ENCODE data around the gene RASSF8.
A peak's percentile ranks its signal among the peaks of the same experiment; 100 is the strongest.

RASSF8 gene

DNA sequence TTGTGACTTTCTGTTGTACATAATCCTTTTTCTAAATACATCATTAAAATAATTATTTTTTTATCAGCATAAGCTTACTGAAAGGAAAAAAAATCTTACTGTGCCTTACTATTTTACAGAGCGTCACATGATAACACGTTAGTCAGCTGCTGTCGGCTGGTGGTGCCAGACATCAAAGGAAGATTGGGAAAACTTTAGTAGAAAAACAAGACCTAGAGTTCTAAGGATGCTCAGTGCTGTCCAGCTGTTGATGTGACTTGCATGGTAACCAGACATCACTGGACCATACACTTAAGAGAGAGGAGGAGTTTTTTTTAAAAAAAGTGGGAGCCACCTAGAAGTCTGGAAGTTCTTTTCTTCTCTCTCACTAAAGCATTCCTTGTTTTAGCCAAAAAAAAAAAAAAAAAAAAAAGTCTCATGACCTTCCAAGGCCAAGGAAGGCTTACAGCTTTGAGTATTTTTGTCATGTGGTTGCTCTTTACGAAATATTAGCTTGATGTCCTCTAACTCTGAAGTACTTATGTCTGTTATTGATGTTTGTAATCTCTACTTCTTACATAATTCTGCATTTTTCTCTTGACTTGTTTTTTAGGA, 4.5 kb downstream of the RASSF8 start:
- DNase-seq, result no peak

DNA sequence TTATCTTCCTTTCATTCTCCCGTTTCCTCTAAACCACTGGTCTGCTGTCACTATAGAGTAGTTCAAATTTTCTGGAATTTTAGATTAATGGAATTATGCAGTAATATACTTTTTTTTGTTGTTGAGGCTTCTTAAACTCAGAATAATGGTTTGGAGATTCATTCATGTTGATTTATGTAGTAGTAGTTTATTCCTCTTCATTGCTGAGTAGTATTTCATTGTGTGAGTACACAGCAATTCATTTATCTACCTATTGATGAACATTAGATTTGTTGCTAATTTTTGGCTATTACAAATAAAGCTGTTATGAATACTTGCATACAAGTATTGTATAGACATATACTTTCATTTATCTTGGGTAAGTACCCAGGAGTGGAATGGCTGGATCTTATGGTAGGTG, 7.2 kb downstream of the RASSF8 start:
- DNase-seq, result no peak

DNA sequence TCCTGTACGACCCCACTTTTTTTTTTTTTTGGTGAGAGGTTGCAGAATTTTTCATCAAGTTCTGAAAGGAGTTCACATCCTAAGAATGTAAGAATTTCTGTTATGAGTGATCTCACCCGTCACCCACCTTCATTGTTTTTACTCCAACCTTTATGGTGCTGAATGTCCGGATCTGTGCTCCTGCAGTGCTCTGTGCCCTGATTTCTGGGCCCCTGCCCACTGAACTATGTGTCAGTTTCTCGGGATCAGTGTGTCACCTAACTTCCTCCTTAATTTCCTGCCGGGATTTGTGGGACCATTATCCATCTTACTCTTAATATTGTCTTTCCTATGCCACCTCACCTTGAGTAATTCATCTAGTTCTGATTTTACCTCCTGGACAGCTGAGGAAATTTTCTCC, 11.6 kb downstream of the RASSF8 start:
- DNase-seq, result no peak

DNA sequence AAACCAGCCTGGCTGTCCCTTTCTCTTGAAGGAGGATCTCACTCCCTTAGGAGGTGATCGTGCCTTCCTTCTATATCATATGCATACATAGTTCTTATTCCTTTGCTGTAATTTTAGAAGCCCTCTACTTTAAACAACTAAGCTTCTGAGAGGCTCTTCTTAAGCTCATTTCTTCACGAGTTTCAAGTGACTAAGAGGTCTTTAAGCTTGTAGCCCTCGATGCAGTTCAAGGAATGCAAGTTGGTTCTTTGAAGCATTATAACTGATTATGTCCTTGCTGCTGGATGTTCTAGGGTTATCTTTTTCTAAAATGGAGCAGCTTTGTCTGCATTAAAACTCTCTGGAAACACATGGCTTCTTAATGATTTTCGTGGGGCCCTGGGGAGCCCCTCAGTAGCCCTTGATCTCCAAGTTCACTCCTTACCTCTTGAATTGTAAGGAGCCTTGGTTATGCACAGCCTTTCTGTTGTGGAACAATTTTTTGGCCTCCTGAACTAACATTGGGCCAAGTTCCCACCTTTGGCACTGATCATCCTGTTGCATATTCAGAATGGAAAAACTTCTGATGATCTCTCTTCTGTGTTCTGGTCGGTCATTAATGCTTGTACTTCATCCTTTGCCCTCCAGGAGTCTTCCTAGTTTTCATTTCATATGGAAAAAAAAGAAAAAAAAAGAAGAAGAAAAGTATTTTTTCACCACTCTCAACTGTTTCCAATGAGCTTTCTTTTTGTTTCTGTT, 12.6 kb downstream of the RASSF8 start:
- no peak for DNase-seq

DNA sequence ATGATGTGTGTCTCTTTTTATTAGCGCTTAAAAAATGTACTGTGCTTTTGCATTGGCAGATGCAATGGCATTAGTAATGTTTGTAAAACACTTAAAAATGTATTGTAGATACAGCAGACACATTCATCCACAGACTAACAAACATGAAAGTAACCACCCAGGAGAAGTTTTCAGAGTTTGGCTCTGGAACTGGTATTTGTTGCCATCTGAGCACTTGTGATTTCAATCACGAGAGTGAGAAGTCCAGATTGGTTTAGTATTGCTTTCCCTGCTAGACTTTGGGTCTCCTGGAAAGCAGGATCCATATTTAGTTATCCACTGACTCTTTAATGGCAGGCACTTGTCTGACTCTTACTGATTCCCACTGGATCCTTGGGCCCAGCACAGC, 13.2 kb downstream of the RASSF8 start:
- no peak for DNase-seq

DNA sequence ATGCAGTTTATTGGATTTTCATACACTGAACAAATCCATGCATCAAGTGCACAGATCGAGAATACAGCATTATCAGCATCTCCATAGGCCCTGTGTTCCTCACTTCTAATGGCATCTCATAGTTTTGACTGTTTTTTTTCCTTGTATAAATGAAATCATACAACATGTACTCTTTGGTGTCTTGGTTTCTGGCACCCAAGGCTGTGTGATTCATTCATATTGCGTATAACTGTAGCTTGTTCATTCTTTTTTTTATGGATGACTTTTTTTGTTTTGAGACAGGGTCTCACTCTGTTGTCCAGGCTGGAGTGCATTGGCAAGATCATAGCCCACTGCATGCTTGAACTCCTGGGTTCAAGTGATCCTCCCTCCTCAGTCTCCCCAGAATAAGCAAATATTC, 14.3 kb downstream of the RASSF8 start:
- peak; percentile 58 for DNase-seq

DNA sequence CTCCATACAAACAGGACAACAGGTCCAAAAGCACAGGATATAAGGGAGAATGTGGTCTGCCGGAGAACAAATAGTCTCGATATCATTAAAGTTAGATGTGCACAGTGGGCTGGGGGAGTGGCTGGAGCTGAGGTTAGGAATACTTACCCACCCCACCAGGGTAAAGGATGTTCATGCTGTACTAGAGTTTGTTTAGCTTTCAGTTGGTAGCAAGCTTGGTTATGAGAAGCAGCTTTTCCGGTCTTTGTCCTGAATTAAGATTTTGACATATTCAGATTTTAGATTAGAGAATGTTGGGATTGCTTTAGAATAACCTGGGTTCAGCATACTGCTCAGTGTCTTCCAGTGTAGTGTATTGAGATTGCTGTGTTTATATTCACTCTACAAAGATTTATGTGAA, 16.7 kb downstream of the RASSF8 start:
- no peak for DNase-seq

DNA sequence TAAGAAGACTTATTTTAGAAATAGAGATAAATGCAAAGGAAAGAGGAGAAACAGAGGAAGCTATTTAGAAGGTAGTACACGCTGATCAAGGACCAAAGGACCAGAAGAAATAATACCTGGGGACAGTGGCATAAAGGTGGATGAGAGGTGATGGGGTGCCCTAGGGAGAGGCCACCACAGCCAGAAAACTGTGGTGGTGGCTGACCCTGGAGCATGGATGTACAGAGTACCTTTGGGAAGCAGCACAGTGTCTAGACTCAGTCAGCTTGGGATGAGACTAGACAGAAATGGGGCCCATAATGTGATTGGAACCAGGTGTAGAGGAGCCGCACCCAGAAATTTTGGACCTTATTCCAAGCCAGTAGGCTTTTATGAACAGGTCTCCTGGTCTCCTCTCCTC, 17.2 kb downstream of the RASSF8 start:
- DNase-seq, result no peak

DNA sequence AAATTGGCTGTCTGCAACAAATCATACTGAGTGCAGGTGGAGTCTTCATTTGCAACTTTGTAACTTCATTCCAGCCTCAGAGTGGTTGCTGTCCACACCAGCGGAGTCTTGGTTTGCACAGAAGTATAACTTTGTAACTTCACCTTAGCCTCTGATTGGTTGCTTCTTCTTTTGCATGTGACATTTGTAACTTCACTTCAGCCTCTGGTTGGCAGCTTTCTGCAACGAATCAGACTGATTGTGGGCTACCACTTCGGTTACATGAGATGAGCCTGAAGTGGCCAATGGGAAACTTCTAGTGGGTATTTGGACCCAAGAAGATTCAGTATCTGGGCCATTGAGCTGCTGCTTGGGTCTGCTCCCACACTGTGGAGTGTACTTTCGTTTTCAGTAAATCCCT, 17.8 kb downstream of the RASSF8 start:
- no peak for DNase-seq

DNA sequence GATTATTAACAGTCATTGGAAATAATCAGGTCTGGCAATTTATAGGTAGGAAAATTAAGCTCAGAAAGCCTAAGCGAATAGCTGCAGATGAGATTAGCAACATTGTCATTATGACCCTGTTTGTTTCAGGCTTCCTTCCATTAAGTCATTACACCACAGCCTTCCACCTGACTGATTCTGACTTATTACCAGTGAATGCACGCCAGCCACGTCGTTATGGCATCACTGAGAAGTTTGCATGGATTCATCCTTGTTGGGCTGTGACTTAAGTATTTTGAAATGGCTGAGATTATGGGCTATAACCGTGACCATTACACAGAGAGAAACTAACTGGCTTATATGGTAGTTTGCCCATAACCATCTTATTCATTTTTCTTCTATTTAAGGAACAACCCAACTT, 18.6 kb downstream of the RASSF8 start:
- DNase-seq, result peak; percentile 67

DNA sequence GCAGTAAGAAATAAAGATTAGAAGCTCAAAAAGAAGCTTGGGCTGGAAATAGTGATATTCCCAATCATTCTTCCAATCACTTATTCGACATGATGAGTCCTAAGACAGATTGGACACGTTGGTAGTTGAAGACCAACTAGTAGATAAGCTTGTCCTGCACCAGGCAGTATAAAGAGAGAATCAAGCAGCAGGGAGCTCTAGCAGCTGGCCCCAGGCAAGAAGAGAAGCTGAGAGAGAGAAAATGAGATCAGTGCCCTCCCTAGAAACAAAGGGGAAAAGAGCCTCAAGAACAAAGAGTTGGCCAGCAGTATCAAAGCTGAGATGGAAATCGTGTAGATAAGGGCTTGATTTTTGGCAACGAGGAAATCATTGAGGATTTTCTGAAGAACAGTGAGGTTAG, 20.6 kb downstream of the RASSF8 start:
- DNase-seq, result no peak

DNA sequence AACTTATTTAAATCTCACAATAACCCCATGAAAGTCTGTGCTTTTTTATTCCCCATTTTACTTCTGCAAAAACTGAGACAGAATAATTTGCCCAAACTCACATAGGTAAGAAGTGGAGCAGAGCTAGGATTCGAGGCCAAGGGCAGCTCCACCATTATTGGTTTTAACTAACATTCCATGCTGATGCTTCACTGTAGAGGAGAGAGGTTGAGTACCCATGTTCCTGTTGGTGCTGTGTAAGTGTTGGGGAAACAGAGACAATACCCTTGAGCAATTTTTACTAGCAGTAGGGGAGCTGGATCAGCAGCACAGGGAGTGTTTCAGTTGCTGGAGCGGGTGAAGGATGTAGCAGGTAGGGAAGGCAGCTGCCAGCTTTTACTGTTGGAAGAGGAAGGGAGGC, 21.1 kb downstream of the RASSF8 start:
- peak; percentile 27 for DNase-seq

DNA sequence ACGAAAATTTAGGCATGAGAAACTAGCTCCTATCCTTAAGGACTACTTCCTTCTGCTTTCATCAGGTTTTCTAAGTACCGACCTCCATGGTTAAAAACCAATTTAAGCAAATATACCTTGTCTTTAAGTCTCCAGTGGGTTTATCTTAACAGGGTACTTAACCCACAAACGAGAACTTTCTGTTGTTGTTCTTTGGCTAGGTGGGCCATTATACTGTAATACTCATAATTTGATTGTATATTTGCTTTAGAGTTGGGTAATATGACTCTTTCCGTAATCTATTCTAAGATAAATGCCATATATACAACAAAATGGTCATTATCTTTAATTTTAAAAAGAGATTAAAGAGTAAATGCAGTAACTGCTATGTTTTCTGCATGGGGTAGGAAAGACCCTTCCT, 21.6 kb downstream of the RASSF8 start:
- no peak for DNase-seq

DNA sequence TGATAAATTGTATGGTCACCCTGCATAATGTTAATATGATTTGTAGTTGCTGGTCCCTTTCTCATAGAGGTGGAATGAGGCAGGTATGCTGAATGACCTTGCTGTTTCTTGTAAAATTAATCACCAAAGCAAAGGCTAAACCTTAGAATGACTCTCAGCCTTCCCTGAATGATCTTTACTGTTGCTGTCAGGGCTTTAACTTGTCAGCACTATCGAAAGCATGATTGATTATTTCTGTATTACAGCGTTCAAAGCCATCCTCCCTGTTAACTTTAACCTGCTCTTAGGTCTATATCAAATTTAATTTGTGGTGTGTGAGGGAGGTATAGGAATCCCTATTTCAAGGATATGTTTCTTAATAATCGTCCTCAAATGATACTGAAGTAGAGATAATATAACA, 23.1 kb downstream of the RASSF8 start:
- no peak for DNase-seq

DNA sequence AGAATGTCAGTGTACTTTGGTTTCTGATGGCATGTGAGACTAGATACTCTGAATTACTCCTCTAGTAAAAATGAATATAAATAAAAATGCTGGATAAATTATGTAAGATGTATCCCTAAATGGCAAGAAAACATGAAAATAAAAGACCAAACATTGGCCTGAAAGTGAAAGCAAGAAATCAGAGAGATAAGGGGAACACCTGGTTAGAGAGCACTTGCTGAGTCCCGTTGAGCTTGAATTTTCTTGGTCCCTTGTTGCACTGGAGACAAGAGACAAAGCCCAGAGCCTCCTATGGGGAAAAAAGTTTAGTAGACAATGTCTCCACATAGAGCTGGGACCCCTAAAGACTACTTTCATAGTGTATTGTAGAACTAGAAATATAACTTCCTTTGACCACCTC, 23.9 kb downstream of the RASSF8 start:
- no peak for DNase-seq

DNA sequence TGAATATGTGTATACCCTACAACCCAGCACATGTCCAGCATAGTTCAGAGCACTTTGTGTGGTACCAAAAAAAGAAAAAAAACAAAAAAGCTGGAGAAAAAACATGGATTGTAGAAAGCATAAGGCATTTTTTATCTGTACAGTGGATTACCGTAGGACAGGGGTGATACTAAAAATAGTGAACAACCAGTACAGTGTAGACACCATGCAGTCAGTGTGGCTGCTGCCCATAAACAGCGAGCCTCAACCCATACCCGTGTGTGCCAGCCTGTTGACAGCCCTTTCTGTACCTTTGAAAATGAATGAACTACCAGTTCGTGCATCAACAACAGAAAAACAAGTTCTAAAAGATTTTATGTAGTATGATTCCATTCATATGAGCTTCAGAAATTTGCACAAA, 25.1 kb downstream of the RASSF8 start:
- DNase-seq, result no peak

DNA sequence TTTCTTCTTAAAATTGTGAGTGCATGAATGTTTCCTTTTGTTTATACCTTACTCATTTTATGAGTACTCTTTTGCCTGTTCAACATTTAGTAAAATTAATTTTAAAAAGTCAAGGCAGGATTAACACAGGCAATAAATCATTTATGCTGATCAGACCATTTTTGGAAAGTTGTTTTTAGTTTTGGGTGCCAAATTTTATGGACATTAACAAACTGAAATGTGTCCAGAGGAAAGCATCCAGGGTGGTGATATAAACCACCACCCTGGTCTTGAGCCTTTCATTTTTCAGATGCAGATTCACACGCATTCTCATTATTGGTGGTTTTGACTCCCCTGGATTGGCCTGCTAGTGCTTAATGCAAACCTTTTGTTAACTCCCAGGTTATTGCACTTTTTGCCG, 26.3 kb downstream of the RASSF8 start:
- no peak for DNase-seq

DNA sequence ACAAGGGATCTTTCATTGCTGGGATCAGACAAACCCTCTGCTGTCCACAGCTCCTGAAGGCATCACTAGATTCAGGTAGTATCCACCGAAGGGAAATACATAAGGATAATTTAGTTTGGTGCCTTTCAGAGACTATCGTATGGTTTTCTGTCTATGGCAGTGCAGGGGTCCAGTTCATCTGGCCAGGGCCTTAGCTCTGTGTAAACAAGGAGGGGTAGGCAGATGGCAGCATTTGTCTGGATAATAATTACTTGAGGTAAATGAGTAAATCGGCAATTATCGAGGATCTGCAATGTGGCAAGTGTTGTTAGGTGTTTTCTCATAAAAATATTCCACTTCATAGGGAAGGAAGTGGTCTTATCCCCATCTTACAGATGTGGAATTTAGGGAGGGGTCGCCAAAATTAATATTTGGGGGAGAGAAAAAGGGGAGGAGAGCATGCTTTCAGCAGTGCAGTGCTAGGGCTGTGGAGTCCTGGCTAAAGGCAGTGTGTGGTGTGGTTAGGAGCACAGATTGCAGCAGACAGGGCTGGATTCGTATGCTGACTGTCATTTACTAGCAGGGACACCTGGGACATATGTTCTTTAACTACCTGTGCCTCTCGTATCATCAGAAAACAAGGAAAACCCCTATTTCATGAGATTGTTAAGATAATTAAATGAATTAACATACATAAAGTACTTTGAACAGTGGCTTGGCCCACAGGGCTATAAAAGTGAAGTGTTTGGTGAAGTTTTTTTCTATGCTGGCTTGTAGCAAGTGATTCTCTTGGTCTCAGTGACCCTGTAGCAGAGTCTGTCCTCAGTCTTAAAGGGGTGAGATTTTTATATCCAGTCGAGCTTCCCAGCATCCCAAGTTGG, 27.1 kb downstream of the RASSF8 start:
- DNase-seq, result no peak

DNA sequence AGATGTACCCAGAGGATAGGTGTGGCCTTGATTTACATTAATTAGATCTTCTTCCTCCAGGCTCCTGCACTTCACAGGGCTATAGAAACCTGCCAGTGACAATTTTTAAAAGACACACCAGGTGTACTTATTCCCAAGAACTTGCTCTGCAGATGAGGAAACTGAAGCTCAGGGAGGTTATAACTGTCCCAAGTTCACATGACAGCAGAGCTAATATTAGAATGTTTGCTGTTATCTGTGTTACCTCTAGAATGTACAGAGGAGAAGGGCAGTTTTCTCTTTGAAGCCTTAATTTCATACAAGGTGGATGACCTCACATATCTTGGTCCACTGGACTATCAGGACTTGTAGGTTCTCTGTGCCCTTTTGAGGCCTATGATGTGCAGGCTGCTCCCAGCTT, 27.7 kb downstream of the RASSF8 start:
- no peak for DNase-seq

DNA sequence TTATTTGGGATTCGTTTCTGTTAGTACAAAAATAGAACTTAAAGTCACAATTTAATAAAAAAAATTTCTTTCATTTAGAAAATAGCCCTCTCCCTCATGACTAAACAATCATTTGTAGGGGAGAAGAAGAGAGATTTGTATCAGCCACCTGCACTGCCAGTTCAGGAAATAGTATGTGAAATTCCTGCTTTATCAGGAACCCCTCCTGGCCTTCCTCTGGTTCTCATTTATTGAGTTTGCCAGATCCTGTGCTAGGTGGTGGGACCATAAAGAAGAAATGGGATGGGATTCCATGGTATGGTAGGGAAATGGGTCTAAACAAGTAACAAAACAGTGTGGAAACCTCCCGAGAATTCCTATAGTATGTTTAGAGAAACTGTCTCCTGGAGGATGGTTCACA, 30.0 kb downstream of the RASSF8 start:
- no peak for DNase-seq

DNA sequence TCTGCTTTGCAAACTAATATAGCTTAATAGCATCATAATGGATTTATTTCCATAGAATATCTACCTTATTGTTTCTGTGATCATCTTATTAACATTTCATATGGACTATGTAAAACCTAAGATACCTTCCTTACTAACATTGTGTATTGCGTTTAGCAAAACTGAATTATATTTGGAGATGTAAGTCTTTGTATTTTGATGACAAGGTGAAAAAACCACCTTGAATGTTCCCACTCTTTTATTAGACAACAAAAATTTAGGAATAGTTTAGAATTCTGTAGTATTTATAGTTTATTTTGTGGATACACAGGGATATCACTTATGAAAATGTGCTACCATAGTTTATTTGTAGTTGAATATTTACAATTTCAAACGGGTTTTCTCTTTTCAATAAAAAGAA, 32.0 kb downstream of the RASSF8 start:
- DNase-seq, result no peak

DNA sequence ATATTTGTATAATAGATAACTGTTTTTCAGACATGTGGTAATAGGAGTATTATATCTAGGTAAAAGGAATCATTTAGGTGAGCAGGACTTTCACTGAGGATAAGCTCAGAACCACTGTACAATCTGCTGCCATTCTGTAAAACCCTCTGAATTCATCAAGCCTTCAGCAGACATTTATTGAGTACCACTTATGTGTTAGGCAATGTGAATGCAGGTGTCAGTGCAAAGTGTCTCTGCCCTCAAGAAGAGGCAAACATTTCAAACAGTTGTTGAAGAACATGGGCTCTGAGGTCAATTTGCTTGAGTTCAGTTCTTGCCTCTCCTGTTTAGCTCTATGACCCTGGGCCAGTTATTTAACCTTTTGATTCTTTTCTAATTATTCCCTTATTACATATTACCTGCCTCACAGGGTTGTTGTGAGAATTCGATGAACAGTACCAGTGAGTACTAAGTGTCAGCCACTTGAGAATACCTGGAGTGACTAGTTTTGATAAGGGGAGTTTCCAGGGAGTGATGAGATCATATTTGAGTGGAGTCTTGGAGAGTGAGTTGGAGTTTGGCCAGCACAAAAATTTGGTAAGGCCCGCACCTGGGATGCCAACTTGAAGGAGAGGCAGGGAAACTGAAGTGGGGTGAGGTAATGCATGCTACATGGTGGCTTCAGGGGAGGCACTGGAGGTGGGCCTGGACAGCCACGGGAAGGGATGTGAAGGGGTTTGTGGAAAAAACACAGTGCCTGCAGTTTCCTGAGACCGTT, 33.7 kb downstream of the RASSF8 start:
- no peak for DNase-seq

DNA sequence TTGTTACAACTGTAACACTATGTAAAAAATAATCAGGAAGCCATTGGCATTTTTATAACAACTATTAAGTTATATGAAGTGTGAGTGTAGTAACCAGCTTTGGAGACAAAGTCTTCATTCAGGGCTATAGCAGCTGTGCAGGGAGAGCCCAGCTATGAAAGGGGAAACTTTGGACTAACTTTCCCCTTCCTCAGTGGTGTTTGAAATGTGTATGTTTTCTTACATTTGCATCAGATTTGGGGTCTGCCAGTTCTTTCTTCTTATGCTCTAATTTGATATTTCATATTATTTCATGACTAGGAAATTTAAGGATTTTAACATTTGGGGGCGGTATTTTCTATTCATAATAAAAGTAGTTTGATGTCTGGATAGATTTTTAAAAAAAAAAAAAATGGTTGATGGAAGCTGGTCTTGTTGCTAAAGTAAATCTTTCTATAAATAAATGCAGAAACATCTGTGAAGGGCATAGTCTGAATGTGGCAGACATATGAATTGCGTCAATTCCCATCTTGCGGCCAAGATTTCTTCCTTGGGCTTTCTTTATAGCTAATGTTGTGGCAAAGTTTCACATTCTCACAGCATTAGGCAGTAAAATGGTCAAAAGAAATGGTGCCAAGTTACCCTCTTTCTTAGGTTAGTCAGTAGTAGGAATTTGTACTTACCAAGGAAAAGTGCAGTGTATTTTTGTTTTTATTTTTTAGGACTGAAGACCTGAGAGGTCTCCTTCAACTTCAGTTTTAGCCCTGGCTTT, 35.6 kb downstream of the RASSF8 start:
- peak; percentile 96 for DNase-seq

Measured in fibroblast of skin of right quadriceps (primary cell).